ENCODE data around the gene PTPRN2. TPM values are rescaled to one million over a fixed set of nuclear protein-coding genes. Genes with fewer than 3 reads are reported as not detected.

Gene PTPRN2
- total RNA-seq, 1 experiment from 2014 or later: 2.1 TPM

DNA sequence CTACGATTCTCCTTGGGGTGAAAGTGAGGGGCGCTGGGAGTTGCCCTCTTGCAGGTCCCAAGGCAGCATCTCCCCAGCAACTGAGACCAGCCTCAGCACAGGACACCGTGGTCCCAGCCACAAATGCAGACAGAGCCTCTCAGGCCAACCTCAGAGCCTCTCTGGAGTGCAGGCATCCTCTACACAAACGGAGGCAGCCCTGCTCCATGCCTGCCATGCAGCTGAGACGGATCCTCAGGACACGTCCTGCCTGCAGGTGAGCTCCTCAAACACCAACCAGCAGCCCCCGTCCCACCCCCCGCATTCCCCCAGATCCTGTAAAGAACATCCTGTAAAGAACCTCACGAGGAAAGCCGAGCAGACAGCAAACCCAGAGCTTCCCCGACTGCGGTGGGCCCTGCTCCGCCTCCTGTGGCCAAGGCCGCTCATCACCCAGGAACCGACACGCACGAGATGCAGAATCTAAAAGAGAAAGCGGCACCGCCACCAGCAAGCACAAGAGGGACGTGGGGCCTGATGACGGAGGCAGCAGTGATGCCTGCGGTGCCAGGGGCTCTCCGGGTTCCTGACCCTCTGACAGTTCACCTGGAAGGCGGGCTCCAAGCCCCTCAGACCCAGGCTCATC lies 186.9 kb downstream of the PTPRN2 start:
- Histone ChIP-seq H3K9ac (ENCODE audit: low read length) (no peak overlapping the region), H3K27me3 (ENCODE audit: insufficient read depth, low read length) (no peaks in the 10 kb centered on the region), H3K36me3 (ENCODE audit: control insufficient read depth in 1 of 2, insufficient read depth in 2 of 2, low read length in 2 of 2) (no peaks in the 10 kb centered on the region), H3K4me2 (ENCODE audit: low read length) (no peak overlapping the region), H2AFZ (ENCODE audit: low read depth, low read length, poor library complexity, severe bottlenecking) (no peak overlapping the region), H4K20me1 (ENCODE audit: insufficient read depth) (no peaks in the 10 kb centered on the region), H3K9me2 (ENCODE audit: insufficient read depth) (no peaks in the 10 kb centered on the region), H3K27ac (ENCODE audit: low read depth, low read length) (no peak overlapping the region), H3K9me3 (ENCODE audit: control insufficient read depth in 1 of 2, insufficient read depth in 1 of 2, low read depth in 1 of 2, low read length in 2 of 2) (peaks cover 0 to 3% of the 10 kb centered on the region in 2 experiments; a peak in 1 of 4 replicates), H3K4me3 (replicated peaks in 1 of 2; ENCODE audit: low read depth in 1 of 2, low read length in 2 of 2) (no peak overlapping the region), H3K79me2 (ENCODE audit: insufficient read depth, low read length) (no peaks in the 10 kb centered on the region), H3K4me1 (ENCODE audit: control insufficient read depth in 1 of 2, insufficient read depth in 2 of 2, low read length in 2 of 2) (no peaks in the 10 kb centered on the region)
- TF ChIP-seq CBX3 (IDR thresholded peaks at IDR 0.05; ENCODE audit: low read depth): no peak
- no peak for DNase-seq (ENCODE audit: low read depth, low spot score)
- CTCF ChIA-PET: no interaction called here
- POLR2A ChIA-PET: no interaction called here
- BruUV-seq (replicated peaks): no TSS peak
- intact Hi-C loops (cut with micrococcal nuclease): no loop called here
- RAD21 ChIA-PET (ENCODE audit: low non-redundant PET in 1 of 2, low total read pairs in 2 of 2, uncharacterized antibody in 2 of 2, unreplicated experiment in 2 of 2): no interaction called here
- ATAC-seq: no peak

- no peak for DNase-seq (ENCODE audit: low read depth, low spot score)
- Histone ChIP-seq H3K9me2 (ENCODE audit: insufficient read depth) (no peaks in the 10 kb centered on the region), H3K9ac (ENCODE audit: low read length) (no peak overlapping the region), H3K36me3 (ENCODE audit: control insufficient read depth in 1 of 2, insufficient read depth in 2 of 2, low read length in 2 of 2) (no peaks in the 10 kb centered on the region), H3K27ac (ENCODE audit: low read depth, low read length) (no peak overlapping the region), H2AFZ (ENCODE audit: low read depth, low read length, poor library complexity, severe bottlenecking) (no peak overlapping the region), H3K4me2 (ENCODE audit: low read length) (no peak overlapping the region), H3K4me1 (ENCODE audit: control insufficient read depth in 1 of 2, insufficient read depth in 2 of 2, low read length in 2 of 2) (no peaks in the 10 kb centered on the region), H3K79me2 (ENCODE audit: insufficient read depth, low read length) (no peaks in the 10 kb centered on the region), H3K4me3 (replicated peaks in 1 of 2; ENCODE audit: low read depth in 1 of 2, low read length in 2 of 2) (no peak overlapping the region), H3K9me3 (ENCODE audit: control insufficient read depth in 1 of 2, insufficient read depth in 1 of 2, low read depth in 1 of 2, low read length in 2 of 2) (peaks cover 0 to 3% of the 10 kb centered on the region in 2 experiments; a peak in 1 of 4 replicates), H4K20me1 (ENCODE audit: insufficient read depth) (no peaks in the 10 kb centered on the region), H3K27me3 (ENCODE audit: insufficient read depth, low read length) (no peaks in the 10 kb centered on the region)
- ATAC-seq: no peak
- ChIA-PET RAD21 (ENCODE audit: low non-redundant PET in 1 of 2, low total read pairs in 2 of 2, uncharacterized antibody in 2 of 2, unreplicated experiment in 2 of 2) (no interaction called here), CTCF (no interaction called here), POLR2A (no interaction called here)
- intact Hi-C loops (cut with micrococcal nuclease): no loop called here
- BruUV-seq (replicated peaks): no TSS peak
- TF ChIP-seq ELF1 (IDR thresholded peaks at IDR 0.05; ENCODE audit: borderline replicate concordance, low read depth) (no peak), EZH2 (IDR thresholded peaks at IDR 0.05) (no peak), EGR1 (IDR thresholded peaks at IDR 0.05; ENCODE audit: low read depth) (no peak), CEBPB (IDR thresholded peaks at IDR 0.05; ENCODE audit: low read depth) (no peak), MAX (IDR thresholded peaks at IDR 0.05) (no peak), CTCF (IDR thresholded peaks at IDR 0.05 in 2 of 3, conservative IDR thresholded peaks at IDR 0.05 in 1 of 3; ENCODE audit: borderline replicate concordance in 1 of 3, insufficient read depth in 1 of 3, low read depth in 2 of 3, low read length in 2 of 3) (no peak), FOSL1 (IDR thresholded peaks at IDR 0.05; ENCODE audit: low read depth) (no peak), CBX3 (IDR thresholded peaks at IDR 0.05; ENCODE audit: low read depth) (no peak), ZFX (IDR thresholded peaks at IDR 0.05) (no peak), TCF7L2 (IDR thresholded peaks at IDR 0.05; ENCODE audit: borderline replicate concordance, extremely low read depth, insufficient read depth, insufficient read length) (no peak), SP1 (IDR thresholded peaks at IDR 0.05; ENCODE audit: low read depth) (no peak), JUND (IDR thresholded peaks at IDR 0.05) (no peak), POLR2A (IDR thresholded peaks at IDR 0.05; ENCODE audit: borderline replicate concordance, extremely low read depth, insufficient read depth, insufficient read length) (no peak), SRF (IDR thresholded peaks at IDR 0.05; ENCODE audit: low read depth) (no peak), EZH2phosphoT487 (IDR thresholded peaks at IDR 0.05; ENCODE audit: borderline replicate concordance) (no peak), ZNF274 (IDR thresholded peaks at IDR 0.05; ENCODE audit: low read depth, low read length) (no peak), SIN3A (IDR thresholded peaks at IDR 0.05; ENCODE audit: low read depth) (no peak), ATF3 (IDR thresholded peaks at IDR 0.05) (no peak), YY1 (IDR thresholded peaks at IDR 0.05; ENCODE audit: extremely low read depth, insufficient replicate concordance, low read depth, low read length) (no peak)
Observed at GRCh38 chr7:158399762-158400161, 187.9 kb downstream of the PTPRN2 start.
